Measurements from ENCODE around the gene OTOS.

The OTOS gene

DNA sequence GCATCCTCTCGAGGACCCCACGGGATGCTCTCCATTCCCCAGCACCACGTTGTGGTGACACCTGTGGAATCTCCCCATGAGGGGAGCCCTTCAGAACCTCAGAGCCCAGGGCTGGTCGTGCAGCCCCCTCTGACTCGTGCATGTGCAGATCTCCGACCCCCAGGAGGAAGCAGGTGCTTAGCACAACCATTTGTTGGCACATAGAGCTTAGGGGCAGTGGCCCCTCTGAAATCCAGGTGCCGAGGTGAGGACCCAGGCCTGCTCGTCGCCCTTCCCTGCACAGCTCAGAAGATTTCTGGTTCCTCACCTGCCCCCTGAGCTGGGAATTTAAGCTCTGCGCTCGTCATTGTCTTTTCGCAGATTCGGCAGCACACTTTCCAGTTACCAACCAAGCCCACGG lies 1.3 kb upstream of the OTOS start:
- Histone ChIP-seq H3F3A (ENCODE audit: control insufficient read depth, insufficient read depth) (no peaks in the 10 kb centered on the region), H3K4me1 (ENCODE audit: control insufficient read depth, low read length) (peaks cover 5% of the 10 kb centered on the region), H3K36me3 (ENCODE audit: control insufficient read depth, low read length) (no peaks in the 10 kb centered on the region), H3K27me3 (ENCODE audit: control insufficient read depth, low read length) (0 out of 2 replicates have a peak, but pooled peaks cover 2% of the 10 kb centered on the region), H3K4me3 (ENCODE audit: low read length) (no peak overlapping the region), H3K9me2 (replicated peaks; ENCODE audit: control insufficient read depth, low read length) (no peaks in the 10 kb centered on the region), H4K20me1 (ENCODE audit: control insufficient read depth, insufficient read depth, low read depth, low read length) (no peaks in the 10 kb centered on the region), H3K4me2 (ENCODE audit: low read length) (no peak overlapping the region), H3K9me3 (ENCODE audit: control insufficient read depth, insufficient read depth, low read length) (no peaks in the 10 kb centered on the region), H3K27ac (ENCODE audit: low read depth, low read length) (no peak overlapping the region), H3K79me2 (ENCODE audit: control insufficient read depth, low read length) (no peaks in the 10 kb centered on the region)
- no peak for TF ChIP-seq EZH2phosphoT487 (IDR thresholded peaks at IDR 0.05; ENCODE audit: borderline replicate concordance, low read length)
- TF ChIP-seq, protein P1, sequence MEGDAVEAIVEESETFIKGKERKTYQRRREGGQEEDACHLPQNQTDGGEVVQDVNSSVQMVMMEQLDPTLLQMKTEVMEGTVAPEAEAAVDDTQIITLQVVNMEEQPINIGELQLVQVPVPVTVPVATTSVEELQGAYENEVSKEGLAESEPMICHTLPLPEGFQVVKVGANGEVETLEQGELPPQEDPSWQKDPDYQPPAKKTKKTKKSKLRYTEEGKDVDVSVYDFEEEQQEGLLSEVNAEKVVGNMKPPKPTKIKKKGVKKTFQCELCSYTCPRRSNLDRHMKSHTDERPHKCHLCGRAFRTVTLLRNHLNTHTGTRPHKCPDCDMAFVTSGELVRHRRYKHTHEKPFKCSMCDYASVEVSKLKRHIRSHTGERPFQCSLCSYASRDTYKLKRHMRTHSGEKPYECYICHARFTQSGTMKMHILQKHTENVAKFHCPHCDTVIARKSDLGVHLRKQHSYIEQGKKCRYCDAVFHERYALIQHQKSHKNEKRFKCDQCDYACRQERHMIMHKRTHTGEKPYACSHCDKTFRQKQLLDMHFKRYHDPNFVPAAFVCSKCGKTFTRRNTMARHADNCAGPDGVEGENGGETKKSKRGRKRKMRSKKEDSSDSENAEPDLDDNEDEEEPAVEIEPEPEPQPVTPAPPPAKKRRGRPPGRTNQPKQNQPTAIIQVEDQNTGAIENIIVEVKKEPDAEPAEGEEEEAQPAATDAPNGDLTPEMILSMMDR (IDR thresholded peaks at IDR 0.05; ENCODE audit: low read depth, low read length, poor library complexity, severe bottlenecking), result no peak

DNA sequence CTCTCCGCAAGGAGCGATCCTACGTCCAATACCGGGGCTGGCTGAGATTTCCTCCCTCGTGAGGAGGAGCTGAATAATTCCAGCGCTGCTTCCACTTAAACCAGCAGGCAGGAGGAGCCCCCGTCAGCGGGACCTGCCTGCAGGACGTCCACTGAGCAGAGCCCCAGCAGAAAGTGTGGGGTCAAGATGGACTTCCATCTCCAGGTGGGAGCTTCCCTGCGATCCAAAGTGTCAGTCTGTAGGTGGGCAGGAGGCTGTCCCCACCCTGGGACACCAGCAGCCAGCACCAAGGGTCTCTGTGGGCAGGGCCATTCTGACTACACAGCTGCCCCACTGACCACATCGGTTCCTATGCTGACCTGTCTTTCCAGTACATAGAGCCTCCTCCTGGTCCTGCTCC lies 462 bp upstream of the OTOS start:
- Histone ChIP-seq H3K36me3 (ENCODE audit: control insufficient read depth, low read length) (no peaks in the 10 kb centered on the region), H3K4me2 (ENCODE audit: low read length) (no peak overlapping the region), H3K4me3 (ENCODE audit: low read length) (no peak overlapping the region), H4K20me1 (ENCODE audit: control insufficient read depth, insufficient read depth, low read depth, low read length) (no peaks in the 10 kb centered on the region), H3K79me2 (ENCODE audit: control insufficient read depth, low read length) (peaks cover 4% of the 10 kb centered on the region), H3K9me2 (replicated peaks; ENCODE audit: control insufficient read depth, low read length) (no peaks in the 10 kb centered on the region), H3K9me3 (ENCODE audit: control insufficient read depth, insufficient read depth, low read length) (no peaks in the 10 kb centered on the region), H3K4me1 (ENCODE audit: control insufficient read depth, low read length) (peaks cover 8% of the 10 kb centered on the region), H3K27ac (ENCODE audit: low read depth, low read length) (no peak overlapping the region), H3F3A (ENCODE audit: control insufficient read depth, insufficient read depth) (no peaks in the 10 kb centered on the region), H3K27me3 (ENCODE audit: control insufficient read depth, low read length) (0 out of 2 replicates have a peak, but pooled peaks cover 2% of the 10 kb centered on the region)
- TF ChIP-seq EZH2phosphoT487 (IDR thresholded peaks at IDR 0.05; ENCODE audit: borderline replicate concordance, low read length), result no peak
- TF ChIP-seq, protein P1 (IDR thresholded peaks at IDR 0.05; ENCODE audit: low read depth, low read length, poor library complexity, severe bottlenecking), result no peak

DNA sequence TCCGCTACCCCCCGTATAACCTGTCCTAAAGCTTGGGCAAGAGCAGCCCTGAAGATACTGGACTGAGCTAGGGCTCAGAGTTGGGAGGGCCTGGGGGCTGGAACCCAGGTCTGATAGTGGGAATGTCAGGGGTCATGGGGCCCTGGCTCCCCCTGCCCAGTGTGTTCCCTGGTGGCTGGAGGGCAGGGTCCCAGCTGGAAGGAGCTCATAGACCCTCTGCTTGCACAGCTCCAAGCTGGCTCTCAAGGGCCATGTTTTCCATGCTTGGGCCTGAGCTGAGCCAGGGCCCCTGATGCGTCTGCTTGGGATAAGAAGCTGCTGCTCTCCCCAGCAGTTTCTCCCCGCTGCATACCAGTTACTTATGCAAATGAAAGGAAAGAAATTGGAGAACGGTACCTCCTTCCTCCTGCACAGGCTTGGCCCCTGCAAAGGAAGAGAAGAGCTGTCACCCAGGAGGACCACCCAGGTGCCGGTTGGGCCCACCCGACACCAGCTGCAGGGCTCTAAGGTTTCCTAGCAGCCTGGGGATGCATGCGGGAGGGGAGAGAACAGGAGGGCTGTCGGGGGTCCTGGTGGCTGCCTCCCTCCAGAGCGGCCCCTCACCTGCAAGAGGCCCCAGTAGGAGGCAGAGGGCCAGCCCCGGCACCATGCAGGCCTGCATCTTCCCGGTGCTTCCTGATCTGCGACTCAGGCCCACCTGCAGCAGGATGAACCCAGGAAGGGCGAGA lies 628 bp downstream of the OTOS start:
- Histone ChIP-seq H3K79me2 (ENCODE audit: control insufficient read depth, low read length) (peaks cover 15% of the 10 kb centered on the region), H3F3A (ENCODE audit: control insufficient read depth, insufficient read depth) (no peaks in the 10 kb centered on the region), H3K4me2 (ENCODE audit: low read length) (no peak overlapping the region), H3K27ac (ENCODE audit: low read depth, low read length) (no peak overlapping the region), H3K9me2 (replicated peaks; ENCODE audit: control insufficient read depth, low read length) (no peaks in the 10 kb centered on the region), H3K36me3 (ENCODE audit: control insufficient read depth, low read length) (no peaks in the 10 kb centered on the region), H3K27me3 (ENCODE audit: control insufficient read depth, low read length) (0 out of 2 replicates have a peak, but pooled peaks cover 2% of the 10 kb centered on the region), H4K20me1 (ENCODE audit: control insufficient read depth, insufficient read depth, low read depth, low read length) (no peaks in the 10 kb centered on the region), H3K9me3 (ENCODE audit: control insufficient read depth, insufficient read depth, low read length) (no peaks in the 10 kb centered on the region), H3K4me1 (ENCODE audit: control insufficient read depth, low read length) (peaks cover 13% of the 10 kb centered on the region), H3K4me3 (ENCODE audit: low read length) (no peak overlapping the region)
- TF ChIP-seq, protein P1 (IDR thresholded peaks at IDR 0.05; ENCODE audit: low read depth, low read length, poor library complexity, severe bottlenecking), result no peak
- no peak for TF ChIP-seq EZH2phosphoT487 (IDR thresholded peaks at IDR 0.05; ENCODE audit: borderline replicate concordance, low read length)
